Stimulated activated CD4-positive, alpha-beta T cell treated with anti-CD3 and anti-CD28 coated beads, Interleukin-4, amount 100 ng/mL, for 48 hours (primary cell): ENCODE measurements around the gene DIAPH2.

Source experiments
- DNase-seq, 2 donors: peaks; one replicate each; pipeline ENCODE4 v3.0.0-alpha.2; 2020; ENCODE audit warnings: low read depth in 2 of 2

The DIAPH2 gene

DNA sequence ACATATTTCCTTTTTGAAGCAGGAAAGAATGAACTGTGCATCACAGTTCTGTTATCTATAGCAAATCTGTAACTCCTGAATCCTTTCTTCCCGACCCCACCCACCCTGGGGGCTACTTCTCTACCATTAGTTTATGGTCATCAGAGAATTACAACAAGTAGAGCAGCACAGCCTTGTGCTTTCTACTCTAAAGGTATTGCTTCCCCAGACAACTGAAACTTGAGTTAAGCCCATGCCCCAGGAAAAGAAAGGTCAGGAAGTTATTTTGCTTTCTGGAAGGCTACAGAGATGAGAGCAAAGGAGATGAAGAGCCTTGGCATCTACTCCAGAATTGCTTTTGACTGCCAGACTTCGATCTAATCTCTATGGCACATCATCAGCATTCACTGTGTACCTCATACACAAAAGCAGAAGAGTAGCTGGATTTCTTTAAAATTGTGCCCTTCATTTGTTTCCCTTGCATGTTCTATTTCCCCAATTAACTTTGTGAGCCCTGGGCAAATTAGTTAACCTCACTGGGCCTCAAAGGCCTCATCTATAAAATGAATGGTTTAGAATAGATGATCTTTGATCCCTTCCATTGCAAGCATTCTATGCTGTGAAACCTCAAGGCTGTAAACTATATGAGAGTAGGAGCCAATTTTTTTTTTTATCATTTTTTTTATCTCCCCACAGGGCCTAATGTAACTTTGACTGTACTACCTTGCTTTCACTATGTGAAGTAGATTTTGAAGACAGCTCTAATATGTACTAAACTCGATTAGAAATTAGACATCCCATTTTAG lies 794.7 kb downstream of the DIAPH2 start:
- no peak for DNase-seq

DNA sequence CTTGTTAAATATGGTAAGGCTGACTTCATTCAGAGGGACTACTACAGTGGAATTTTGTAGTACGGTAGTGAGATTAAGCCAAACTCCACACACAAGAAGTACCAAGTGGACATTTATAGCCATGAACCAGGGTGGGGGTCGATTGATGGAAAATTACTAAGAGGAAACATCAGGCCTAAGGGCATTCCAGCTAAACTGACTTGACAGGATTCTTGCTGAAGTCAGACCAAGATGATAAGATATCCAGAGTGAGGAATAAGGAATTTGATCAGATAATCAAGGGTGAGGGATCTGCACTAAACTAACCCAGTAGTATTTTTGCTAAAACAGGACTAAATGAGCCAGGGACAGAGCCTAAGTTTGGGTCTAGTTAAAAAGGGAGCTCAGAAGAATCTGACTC lies 796.6 kb downstream of the DIAPH2 start:
- DNase-seq: no peak

DNA sequence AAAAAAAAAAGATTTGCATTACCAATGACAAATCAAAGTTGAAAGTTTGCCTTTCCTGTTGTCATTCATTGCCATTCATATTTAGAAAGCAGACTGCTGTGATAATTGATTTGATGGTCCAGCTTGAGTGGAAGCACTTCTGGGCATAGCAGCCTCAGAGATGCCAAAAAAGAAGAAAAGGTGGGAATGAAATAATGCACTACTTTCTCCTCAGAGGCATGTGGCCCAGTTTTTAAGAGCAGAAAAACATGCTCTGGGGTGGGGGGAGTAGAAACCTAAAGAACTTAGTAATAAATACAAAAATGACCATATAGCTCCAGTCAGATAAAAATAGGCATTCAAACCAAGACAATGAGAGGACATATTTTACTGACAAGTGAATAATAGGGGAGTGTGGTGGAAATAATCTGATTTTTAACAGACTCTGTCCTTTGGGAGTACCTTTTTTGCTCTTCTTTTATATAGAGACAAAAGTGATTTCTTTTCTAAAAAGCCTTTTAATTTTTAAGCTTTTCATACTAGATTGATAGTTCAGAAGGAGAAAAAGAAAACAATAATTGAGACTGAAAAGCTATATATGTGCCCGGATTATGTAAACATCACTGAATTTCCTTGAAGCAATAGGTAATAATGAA lies 798.1 kb downstream of the DIAPH2 start:
- no peak for DNase-seq

DNA sequence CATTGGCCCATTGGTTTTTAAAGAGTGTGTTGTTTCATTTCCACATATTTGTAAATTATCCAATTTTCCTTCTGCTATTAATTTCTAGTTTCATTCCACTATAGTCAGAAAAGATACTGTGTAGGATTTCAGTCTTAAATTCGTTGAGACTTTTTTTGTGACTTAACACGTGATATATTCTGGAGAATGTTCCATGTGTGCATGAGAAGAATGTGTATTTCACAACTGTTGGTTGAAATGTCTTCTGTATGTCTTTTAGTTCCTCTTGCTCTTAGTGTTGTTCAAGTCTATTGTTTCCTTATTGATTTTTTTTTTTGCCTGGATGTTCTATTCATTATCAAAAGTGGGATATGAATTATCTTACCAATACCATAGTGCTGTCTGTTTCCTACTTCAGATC lies 806.0 kb downstream of the DIAPH2 start:
- no peak for DNase-seq

DNA sequence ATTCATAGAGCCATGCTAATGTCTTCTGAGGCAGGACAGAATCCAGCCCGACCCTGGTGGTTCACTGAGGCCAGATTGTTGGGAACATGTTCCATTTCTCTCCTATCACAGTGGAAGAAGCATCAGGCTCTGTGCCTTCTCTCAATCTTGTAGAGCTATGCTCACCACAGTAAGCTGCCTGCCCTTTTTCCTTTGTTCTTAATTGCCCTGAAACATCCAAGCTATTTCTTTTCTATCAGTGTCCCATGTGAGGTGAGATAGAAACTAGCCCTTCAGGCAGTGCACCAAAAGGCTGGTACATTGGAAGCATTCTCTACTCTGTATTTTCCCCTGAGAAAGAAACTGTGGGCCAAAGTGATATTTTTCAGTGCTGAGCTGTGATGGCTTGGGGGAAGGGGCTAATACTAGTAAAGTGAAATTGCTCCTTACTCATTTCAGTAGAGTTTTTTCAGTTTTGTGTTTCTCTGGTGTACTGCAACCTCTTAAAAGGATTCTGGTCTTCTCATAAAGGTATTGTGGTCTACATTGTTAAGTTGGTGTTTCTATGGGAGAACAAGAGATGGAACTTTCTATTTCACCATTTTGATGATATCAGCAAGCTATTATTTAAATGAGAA lies 810.2 kb downstream of the DIAPH2 start:
- no peak for DNase-seq

DNA sequence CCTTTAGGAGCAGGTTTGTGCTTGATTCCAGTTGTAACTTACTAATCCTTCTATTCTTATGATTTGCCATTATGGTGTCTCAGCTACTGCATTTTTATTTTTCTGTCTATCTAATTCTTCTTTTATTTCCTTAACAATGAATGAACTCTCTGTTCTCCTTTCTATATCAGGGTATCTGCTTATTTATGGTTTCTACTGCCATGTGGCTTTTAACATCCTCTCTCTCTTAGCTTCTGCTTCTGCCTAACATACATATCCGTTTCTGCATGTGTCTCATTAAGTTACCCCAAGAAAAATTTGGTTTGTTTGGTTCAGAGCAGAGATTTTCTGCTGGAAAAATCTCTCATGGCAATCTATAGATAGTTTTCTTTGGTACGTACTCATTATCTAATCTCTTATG lies 813.5 kb downstream of the DIAPH2 start:
- no peak for DNase-seq

DNA sequence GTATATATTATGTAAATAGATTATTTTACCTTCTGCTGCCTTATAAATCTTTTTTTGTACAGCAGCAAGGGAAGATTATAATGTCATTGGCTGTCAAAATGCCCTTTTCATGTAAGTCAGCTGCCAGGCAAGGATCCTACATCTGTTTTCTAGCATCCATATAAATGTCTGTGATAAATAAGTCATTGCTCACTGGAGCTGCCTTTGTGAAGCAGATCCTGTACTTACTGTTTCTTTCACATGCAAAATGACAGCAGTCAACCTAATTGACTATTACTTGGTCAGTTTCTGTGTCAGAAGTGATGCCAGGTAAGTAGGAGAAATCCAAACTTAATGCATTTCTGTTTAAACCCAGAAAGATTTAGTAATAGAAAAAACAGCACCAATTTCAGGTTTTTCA lies 819.8 kb downstream of the DIAPH2 start:
- no peak for DNase-seq

DNA sequence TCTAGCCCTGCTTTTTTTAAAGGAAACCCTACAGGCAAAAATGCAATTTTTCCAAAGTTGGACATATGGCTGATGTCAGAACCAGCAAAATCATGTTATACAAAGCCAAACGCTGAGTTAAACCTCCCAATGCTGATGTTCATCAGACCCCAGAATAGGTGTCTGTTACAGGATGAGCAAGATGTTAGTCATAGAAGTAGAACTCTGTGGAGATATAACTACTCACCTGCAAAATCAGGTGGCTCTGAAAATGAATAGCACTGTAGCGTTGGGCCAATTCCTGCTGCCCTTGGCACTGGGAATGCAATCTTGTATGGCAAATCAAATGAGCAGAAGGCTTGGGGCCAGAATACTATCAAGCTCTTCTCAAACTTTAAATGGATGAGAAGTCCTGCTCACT lies 833.1 kb downstream of the DIAPH2 start:
- no peak for DNase-seq

DNA sequence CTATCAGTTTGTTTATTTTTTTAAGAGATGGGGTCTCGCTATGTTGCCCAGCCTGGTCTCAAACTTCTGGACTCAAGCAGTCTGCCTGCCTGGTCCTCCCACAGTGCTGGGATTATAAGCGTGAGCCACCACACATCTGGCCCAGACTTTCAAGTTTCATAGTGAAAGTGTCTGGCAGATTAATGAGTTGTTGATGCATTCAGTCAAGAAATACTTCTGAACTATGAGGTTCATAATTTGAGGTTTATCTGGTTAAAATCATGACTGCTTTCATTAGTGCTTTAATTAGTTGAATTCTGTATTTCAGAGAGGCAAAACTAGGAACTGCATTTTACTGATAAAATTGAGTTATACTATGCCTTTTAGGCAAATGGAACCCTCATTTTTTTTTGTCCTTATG lies 837.7 kb downstream of the DIAPH2 start:
- no peak for DNase-seq

DNA sequence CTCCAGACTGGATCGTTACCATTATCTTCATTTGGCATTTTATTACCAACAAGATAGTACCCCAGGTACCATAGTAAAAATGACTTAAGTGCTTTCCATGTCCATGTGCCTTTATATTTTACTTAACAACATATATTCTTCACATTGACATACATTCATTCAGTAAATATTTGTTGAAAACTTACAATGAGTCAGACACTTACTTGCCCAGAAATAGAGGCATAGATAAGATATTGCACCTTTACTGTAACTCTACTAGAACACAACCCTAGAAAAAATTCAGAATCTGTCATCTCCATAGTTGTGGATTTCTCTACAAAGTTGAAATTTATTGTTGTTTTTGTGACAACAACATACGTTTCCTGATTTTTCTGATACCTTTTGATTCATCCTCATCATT lies 839.7 kb downstream of the DIAPH2 start:
- no peak for DNase-seq

DNA sequence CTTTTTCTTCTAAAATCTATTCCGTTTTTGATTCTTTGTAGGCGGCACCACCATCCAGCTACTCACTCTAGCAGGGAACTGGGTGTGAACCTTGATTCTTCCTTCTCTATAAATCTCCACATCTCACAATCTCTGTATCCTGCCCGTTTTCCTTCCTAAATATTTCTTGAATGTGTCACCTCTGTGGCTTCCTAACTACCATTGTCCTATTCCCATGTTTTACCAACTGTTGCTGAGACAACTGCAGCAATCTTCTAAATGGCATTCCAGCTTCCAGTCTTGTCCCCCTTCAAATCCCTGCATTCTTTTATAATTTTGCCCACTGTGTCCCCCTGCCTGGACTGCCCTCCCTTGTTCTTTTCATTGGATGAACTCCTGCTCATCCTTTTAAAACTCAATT lies 840.4 kb downstream of the DIAPH2 start:
- no peak for DNase-seq

DNA sequence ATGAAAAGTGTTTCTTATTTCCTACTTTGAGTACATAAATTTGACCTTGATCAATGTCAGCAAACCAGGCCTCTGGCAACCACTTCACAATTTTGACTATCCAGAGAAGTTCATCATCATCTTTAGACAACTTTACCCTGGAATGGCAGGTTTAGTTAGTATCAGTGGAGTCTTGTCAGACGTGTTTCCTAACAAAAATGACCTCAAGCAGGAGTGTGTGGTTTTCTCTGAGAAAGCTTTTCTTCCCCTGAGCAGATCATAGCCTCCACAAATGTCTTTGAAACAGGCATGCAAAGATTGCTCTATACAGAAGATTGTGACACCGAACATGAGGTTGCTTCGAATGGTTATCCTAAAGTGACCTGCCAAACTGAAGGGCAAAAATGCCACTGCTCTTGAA lies 841.3 kb downstream of the DIAPH2 start:
- DNase-seq: no peak

DNA sequence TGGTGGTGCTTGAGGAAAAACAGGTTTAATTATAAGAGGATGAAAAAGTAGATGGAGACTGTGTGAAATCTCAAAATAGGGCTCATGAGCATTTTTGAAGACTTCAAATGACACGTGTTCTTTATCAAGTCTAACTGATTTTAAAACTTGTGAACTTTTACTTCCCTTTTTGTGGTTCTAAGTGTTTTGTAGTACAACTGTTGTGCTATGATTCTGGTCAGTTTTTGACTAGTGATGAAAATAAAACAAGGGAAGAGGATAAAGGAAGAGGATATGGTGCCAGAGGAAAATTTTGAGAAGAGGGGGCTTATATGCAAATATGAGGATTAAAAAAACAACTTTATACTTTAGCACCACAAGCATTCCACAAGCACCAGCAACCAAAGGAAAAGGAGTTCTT lies 843.1 kb downstream of the DIAPH2 start:
- DNase-seq: no peak

DNA sequence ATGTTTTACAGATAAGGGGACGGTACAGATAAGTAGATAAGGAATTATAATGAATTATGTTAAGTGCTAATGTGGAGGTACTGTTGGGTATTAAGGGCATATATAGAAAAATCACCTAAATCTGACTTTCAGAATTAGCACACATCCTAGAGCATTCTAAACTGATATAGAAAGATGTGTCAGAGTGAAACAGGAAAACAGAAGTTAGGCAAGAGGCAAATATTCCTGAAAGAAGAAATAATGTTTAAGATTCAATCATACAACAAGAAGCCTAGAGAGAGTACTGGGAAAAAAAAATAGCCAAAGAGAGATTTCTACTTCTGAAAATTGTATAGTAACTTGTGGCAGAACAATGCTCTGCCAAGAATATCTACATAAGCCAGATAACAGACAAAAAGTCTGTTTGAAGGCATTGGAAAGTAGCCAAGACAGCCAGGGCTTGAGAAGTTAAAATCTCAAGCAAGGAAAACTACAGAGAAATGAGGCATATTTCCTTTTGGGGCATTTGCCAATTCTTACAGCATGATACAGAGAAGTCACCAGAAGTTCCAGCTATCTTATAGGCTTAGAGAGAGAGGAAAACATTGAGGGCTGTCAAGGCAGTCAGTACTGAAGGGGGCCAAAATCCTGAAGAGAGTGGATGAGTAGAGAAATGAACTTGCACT lies 845.0 kb downstream of the DIAPH2 start:
- no peak for DNase-seq

DNA sequence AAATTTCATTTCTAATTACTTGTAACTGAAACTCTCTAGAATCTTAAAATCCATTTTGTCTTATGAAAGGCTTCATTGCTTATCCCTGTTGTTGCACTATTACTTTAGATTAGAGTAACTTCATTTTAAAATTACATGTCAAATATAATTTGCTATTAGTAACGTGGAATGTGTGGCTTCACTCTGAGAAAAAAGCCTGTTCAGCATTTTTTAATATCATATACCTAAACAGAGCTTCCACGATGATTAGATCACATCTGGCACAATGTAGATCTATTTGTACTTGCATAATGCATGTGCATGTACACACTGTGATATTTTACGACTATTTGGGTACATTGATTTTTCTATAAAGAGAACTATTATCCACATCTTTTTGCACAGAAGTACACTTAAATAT lies 847.2 kb downstream of the DIAPH2 start:
- DNase-seq: no peak

DNA sequence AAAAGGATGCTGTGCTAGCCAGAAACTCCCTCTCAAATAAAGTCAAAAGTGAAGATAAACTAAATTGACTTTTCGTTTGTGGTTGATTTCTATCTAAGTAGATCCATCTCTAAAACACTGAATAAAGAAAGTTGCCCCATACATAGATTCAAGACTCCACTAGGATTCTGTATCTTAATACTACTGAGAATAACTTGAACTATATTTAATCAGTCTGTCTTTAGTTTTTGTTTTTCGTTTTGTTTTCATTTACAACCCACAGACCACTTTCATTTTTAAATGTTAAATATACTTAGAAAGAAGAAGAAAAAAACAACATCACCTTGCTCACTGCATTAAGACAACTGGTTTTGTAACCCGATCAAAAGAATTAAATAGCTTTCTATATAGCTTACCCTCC lies 854.1 kb downstream of the DIAPH2 start:
- DNase-seq: no peak

DNA sequence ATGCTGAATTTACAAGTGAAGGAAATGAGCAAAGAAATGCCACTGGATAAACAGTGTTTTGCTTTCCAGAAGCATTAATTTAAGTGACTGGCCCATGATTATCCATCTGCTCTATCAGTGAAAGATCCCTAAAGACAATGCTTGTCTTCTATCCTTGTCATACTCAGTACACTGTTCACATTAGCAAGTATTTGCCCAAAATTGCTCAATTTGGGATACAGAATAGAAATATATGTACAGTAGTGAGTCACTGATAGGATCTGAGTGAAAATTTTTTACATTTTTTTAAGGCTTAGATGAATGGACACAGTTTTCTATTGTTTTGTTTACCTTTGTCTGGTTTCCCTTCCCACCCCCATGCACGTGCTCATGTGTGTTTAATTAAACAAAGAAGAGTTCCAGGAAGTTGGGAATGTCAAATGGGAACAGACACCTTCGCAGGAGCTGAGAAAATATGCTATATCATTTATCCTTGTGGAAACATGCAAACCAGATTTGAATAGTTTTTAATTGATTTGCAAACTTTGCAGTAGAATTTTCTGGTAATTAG lies 855.4 kb downstream of the DIAPH2 start:
- no peak for DNase-seq

DNA sequence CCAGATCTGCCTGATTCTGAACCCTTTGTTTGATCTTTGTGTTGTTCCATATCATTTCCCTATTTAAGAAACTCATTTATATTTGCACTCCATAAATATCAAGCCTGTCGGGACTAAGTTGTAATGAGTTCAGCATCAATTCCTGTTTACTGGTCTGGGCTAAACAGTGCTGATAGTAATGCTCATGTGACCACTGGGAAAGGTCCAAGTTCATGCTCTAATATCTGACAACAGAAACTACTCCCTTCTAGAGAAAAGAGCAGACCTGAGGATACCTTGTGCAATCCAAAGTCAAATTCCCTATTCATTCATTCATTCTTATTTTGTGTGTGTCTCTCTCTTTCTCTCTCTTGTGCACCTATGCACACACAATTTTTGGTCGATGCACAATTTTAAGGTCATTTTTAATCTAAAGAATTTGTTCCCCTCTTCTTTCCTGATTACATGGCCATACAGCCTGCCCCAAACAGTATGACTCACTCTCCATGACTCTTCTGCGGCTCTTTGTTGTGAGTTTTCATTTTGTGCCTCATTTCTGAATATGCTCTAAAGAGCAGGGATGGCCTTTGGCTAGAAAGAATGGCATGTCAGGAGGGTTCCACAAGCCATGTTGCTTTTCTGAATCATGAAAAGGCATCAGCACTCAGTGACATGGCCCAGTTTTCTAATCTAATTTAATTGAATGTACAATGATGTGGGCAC lies 863.4 kb downstream of the DIAPH2 start:
- DNase-seq: no peak

DNA sequence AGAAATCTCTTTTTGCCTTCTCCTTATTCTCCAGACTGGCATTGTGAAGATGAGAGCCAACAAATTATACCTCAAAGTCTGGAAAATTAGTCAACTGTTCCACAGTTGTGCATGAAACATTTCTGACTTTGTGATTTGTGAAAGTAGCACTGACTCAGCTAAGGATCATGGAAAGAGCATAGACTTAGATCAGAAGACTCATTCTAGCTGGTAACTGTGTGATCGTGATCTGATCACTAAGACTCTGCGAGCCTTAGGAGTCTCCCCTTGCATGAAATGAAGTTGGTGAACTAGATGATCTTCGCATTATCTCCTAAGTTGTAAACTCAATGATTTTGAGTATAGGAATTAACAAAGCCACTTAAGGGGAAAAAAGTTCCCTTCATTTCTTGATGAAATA lies 867.2 kb downstream of the DIAPH2 start:
- DNase-seq: no peak

DNA sequence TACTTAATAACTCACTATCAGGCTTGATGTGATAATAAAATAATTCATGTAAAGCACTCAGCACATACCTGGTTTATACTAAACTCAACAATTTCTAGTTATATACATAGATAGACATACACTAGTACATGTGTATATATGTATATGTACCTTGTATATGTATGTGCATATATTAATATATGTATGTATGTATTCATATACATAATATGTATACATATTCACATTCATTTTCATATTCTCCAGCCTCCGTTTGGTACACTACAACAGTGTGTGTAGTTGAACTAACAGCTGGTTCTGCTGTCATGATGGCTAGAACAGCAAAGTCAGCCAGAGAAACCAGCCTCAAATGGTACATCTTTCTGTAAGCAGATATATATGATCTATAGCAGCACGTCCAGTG lies 869.2 kb downstream of the DIAPH2 start:
- DNase-seq: no peak

DNA sequence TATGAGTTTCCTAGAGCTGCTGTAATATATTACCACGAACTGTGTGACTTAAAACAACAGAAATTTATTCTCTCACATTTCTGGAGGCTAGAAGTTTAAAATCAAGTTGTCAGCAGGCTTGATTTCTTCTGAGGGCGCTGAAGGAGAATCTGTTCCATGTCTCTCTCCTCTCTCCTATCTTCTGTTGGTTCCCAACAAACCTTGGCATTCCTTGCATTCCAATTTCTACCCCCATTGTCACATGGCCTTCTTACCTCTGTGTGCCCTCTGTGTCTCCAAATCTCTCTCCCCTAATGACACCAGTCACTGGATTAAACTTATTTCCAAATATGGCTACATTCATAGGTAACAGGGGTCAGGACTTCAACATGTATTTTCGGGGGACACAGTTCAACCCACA lies 871.7 kb downstream of the DIAPH2 start:
- no peak for DNase-seq
